Right hindlimb (tissue), 1 donor: ENCODE measurements around the gene RTEL1.

Source experiments
- DNase-seq: peaks from one replicate; pipeline ENCODE4 v3.0.0-alpha.2; 2018

RTEL1 gene

DNA sequence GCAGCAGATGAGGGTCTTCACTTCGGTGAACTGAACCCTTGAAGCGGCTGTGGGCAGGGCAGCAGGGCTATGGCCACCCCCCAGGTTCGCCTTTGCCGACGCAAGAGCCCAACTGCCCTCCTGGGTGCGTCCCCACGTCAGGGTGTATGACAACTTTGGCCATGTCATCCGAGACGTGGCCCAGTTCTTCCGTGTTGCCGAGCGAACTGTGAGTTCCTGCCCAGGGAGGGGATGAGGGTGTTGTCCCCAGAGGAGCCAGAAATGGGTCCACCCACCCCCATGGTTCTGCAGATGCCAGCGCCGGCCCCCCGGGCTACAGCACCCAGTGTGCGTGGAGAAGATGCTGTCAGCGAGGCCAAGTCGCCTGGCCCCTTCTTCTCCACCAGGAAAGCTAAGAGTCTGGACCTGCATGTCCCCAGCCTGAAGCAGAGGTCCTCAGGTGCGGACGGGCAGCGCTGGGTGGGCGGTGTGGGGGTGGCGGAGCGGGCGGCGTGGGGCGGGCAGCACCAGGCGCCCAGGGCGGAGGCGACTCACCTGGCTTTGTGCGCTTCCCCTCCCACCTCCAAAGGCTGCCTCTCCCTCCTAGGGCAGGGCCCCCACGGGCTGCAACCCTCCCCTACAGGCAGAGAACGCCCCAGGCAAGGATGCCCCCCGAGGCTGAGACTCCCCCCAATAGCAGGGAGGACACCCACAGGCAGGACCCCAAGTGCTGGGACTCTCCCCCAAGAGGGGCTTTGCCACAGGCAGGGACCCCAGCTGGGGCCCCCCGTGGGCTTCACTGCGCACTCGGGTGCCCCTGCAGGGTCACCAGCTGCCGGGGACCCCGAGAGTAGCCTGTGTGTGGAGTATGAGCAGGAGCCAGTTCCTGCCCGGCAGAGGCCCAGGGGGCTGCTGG lies 32.1 kb downstream of the RTEL1 start:
- no peak for DNase-seq

DNA sequence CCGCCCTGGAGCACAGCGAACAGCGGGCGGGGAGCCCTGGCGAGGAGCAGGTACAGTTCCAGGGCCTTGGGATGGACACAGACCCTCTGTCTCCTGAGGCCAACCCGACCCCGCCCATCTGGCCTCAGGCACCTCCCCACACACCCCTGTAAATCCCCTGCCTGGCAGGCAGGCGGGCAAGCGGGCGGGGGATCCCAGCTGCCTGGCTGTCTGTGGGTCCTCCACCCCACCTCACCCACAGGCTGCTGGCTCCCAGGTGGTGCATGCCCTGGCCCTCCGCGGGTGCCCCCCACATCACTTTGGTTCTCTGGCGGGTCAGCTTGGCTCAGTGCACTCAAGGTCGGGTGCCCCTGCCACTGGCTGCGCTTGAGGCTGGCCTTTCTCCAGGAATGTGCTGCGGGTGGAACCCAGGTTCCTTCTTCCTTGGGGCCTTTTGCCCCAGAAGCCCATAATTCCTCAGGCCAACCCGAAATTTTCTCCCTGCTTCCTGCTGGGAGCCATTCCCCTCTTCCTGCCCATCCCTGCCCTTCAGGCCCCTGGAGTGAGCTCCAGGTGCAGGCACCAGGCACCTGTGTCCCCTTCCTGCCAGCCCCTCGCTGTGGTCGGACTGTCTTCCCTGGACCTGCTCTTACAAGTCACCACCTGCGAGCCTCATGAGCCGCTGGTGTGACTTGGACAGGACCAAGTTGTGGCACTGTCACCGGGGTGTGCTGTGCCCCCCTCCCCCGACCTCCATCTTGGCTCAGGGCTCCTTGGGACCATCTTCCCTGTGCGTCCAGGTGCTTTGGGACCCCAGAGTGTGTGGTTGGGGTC lies 33.0 kb downstream of the RTEL1 start:
- DNase-seq = no peak

DNA sequence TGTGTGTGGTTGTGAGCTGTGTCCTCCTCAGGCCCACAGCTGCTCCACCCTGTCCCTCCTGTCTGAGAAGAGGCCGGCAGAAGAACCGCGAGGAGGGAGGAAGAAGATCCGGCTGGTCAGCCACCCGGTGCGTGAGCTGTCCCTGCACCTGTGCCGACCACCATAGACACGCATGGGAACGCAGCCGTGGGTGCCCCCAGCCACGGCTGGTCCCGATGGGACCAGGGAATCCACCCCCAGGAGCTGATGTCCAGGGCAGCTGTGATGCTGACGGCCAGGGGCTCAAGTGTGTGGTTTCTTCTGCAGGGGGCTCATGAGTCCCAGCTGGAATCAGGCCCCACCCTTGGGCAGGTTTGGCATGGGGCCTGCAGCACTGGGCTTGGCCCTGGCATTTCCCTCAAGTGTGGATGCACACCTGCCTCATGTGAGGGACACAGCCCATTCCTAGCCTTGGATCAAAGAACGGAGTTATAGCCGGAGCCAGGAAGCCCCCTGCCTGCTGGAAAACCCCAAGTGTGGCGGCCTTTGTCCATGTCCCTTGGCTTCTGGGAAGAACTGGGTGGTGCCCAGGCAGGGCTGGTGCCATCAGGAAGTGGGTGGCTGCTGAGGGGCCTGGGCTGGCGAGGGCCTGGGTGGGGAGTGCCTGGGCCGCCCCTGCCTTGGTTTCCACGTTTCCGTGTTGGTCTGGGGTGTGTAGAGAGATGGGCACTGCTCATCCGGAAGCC lies 33.8 kb downstream of the RTEL1 start:
- DNase-seq = no peak

DNA sequence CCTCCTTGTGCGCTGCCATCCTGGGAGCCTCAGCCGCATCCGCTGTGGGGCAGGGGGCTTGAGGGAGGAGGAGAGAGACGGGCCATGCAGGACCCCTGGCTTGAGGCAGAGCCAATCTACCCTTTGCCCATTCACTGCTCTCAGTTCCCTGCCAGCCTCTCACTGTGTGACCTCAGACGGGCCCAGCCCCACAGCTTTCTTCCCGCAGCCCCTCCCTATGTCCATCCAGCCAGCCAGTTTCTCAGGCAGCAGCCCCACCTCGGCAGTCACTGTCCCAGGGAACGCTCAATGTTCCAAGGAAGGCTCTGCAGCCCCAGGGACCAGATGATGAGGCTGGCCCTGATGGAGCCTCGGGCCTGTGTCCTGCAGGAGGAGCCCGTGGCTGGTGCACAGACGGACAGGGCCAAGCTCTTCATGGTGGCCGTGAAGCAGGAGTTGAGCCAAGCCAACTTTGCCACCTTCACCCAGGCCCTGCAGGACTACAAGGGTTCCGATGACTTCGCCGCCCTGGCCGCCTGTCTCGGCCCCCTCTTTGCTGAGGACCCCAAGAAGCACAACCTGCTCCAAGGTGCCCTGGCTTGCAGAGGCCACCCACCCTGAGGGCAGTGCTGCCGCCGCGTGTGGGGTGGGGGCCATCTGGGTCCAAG lies 34.4 kb downstream of the RTEL1 start:
- peak; percentile 36 for DNase-seq

DNA sequence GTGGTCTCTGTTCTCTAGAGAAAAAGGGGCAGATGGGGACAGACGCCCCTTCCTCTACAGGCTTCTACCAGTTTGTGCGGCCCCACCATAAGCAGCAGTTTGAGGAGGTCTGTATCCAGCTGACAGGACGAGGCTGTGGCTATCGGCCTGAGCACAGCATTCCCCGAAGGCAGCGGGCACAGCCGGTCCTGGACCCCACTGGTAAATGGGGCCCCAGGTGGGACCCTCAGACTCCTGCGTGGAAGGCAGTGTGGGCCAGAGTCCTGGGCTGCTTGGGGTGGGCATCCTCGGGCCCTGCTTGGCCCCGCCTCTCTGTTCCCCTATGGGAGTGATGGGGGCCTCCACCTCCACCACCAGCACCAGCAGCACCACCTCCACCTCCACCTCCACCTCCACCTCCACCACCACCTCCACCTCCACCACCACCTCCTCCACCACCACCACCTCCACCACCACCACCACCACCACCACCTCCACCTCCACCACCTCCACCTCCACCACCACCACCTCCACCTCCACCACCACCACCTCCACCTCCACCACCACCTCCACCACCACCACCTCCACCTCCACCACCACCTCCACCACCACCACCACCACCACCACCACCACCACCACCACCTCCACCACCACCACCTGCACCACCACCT lies 35.1 kb downstream of the RTEL1 start:
- DNase-seq = peak; percentile 43

DNA sequence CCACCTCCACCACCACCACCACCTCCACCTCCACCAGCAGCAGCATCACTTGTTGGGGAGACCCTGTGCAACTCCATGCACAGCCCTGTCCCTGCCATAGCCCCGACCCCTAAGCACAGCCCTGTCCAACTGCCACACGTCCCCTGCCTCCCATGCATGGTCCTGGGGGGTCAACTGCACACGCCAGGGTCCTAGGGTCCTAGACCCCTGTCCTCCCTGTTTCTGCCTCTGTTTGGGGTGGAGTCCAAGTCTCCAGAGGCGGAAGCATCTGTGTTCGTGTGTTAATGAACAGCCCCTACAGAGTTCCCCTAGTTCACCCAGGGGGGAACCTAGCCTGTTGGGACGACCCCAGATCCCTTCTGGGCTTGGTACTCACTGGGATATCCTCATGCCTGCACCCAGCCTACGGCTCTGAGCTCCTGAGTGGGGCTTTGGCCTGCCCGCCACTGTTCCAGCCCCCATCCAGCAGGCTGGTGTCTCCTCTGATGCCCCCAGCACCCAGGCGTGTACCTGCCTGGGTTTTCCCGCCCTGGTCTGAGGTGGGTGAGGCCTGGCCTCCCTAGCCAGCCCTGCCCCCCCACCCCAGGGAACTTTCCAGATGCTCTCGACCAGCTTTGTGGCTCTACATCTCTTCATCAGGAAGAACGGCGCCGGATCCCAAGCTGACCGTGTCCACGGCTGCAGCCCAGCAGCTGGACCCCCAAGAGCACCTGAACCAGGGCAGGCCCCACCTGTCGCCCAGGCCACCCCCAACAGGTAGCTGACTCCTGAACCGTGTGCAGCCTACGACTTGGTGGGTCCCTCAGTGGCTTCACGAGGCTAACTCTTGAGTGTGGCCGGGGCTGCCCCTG lies 35.8 kb downstream of the RTEL1 start:
- DNase-seq = peak; percentile 21

DNA sequence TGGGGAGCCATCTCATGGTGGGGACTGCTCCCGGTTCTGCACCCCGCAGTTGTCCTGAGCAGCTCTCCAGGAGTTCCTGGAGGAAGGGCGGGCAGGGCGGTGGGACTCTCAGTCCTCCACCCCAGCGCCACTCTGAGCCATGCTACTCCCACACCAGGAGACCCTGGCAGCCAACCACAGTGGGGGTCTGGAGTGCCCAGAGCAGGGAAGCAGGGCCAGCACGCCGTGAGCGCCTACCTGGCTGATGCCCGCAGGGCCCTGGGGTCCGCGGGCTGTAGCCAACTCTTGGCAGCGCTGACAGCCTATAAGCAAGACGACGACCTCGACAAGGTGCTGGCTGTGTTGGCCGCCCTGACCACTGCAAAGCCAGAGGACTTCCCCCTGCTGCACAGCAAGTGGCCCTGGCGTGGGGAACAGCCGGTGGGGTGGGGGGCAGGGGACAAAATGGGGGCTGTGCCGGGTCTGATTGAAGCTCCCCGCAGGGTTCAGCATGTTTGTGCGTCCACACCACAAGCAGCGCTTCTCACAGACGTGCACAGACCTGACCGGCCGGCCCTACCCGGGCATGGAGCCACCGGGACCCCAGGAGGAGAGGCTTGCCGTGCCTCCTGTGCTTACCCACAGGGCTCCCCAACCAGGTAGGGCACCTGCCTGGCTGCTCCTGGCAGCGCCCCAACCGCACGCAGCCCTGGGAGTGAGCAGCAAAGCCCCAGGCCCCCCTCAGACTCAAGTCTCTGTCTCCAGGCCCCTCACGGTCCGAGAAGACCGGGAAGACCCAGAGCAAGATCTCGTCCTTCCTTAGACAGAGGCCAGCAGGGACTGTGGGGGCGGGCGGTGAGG lies 36.7 kb downstream of the RTEL1 start:
- DNase-seq = peak; percentile 25

DNA sequence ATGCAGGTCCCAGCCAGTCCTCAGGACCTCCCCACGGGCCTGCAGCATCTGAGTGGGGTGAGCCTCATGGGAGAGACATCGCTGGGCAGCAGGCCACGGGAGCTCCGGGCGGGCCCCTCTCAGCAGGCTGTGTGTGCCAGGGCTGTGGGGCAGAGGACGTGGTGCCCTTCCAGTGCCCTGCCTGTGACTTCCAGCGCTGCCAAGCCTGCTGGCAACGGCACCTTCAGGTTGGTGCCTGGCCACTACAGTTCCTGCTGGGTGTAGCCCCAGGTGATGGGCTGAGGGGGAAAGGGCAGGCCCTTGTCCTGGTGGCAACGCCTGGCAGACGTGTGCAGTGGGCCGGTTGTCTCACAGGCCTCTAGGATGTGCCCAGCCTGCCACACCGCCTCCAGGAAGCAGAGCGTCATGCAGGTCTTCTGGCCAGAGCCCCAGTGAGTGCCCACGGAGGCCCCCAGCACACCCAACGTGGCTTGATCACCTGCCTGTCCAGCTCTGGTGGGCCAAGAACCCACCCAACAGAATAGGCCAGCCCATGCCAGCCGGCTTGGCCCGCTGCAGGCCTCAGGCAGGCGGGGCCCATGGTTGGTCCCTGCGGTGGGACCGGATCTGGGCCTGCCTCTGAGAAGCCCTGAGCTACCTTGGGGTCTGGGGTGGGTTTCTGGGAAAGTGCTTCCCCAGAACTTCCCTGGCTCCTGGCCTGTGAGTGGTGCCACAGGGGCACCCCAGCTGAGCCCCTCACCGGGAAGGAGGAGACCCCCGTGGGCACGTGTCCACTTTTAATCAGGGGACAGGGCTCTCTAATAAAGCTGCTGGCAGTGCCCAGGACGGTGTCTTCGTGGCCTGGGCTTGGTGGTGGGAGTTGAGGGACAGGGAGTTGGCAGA lies 37.6 kb downstream of the RTEL1 start:
- peak; percentile 24 for DNase-seq

DNA sequence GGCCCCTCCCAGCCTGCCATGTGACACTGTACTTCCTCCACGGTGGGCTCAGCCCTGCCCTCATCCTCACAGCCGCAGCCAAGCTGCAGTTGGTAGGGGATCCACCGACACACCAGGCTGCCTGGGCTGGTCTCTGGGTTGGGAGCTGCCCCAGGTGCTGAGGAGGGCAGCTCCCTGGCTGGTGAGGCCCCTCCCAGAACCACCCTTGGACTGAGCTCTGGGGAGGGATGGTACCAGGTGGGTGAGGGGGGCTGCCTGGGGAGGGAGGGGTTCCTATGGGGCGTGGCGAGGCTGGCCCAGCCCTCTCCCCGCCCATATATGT lies 38.2 kb downstream of the RTEL1 start:
- peak; percentile 45 for DNase-seq

DNA sequence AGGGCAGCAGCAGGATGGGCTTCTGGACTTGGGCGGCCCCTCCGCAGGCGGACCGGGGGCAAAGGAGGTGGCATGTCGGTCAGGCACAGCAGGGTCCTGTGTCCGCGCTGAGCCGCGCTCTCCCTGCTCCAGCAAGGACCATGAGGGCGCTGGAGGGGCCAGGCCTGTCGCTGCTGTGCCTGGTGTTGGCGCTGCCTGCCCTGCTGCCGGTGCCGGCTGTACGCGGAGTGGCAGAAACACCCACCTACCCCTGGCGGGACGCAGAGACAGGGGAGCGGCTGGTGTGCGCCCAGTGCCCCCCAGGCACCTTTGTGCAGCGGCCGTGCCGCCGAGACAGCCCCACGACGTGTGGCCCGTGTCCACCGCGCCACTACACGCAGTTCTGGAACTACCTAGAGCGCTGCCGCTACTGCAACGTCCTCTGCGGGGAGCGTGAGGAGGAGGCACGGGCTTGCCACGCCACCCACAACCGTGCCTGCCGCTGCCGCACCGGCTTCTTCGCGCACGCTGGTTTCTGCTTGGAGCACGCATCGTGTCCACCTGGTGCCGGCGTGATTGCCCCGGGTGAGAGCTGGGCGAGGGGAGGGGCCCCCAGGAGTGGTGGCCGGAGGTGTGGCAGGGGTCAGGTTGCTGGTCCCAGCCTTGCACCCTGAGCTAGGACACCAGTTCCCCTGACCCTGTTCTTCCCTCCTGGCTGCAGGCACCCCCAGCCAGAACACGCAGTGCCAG lies 38.7 kb downstream of the RTEL1 start, which contains the start of gene TNFRSF6B:
Gene TNFRSF6B, plus strand, starts transcription at position 25 of the 729 bp plus-strand sequence. Its CDS starts 116 bp downstream, at position 141.
- DNase-seq = no peak

DNA sequence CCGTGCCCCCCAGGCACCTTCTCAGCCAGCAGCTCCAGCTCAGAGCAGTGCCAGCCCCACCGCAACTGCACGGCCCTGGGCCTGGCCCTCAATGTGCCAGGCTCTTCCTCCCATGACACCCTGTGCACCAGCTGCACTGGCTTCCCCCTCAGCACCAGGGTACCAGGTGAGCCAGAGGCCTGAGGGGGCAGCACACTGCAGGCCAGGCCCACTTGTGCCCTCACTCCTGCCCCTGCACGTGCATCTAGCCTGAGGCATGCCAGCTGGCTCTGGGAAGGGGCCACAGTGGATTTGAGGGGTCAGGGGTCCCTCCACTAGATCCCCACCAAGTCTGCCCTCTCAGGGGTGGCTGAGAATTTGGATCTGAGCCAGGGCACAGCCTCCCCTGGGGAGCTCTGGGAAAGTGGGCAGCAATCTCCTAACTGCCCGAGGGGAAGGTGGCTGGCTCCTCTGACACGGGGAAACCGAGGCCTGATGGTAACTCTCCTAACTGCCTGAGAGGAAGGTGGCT lies 39.3 kb downstream of the RTEL1 start:
- DNase-seq = peak; percentile 57

DNA sequence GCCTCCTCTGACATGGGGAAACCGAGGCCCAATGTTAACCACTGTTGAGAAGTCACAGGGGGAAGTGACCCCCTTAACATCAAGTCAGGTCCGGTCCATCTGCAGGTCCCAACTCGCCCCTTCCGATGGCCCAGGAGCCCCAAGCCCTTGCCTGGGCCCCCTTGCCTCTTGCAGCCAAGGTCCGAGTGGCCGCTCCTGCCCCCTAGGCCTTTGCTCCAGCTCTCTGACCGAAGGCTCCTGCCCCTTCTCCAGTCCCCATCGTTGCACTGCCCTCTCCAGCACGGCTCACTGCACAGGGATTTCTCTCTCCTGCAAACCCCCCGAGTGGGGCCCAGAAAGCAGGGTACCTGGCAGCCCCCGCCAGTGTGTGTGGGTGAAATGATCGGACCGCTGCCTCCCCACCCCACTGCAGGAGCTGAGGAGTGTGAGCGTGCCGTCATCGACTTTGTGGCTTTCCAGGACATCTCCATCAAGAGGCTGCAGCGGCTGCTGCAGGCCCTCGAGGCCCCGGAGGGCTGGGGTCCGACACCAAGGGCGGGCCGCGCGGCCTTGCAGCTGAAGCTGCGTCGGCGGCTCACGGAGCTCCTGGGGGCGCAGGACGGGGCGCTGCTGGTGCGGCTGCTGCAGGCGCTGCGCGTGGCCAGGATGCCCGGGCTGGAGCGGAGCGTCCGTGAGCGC lies 39.9 kb downstream of the RTEL1 start:
- DNase-seq = peak; percentile 28

DNA sequence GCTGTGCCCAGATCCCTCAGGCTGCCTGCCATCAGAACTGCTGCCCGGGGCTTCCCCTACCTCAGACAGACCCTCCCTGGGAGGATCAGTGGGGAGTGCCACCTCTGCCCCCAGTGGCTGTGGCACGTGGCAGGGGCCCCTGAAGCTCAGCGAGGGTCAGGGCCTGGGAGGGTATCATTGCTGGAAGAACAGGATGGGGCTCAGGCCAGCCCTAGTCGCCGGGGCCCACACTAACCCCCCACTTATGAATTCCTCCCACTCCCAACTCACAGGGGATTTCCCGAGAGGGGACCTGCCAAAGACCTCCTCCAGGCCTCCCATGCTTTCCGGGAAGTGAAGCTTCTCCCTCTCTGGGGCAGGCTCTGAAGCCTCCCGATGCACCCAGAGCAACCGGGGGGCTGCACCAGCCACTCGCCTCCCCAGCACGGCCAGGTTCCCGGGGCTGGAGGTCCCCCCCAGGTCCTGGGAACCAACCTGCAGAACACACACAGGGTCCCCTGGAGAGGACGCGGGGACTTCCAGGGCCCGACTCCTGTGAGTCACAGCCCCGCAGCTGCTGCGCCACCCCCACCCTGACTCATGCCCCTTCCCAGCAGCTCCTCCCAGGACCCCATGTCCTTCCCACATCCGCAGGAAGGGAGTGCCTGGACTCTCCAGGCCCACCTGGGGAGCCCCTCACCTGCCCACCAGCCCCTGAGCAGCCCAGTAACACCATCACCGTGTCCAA lies 40.8 kb downstream of the RTEL1 start:
- peak; percentile 68 for DNase-seq

DNA sequence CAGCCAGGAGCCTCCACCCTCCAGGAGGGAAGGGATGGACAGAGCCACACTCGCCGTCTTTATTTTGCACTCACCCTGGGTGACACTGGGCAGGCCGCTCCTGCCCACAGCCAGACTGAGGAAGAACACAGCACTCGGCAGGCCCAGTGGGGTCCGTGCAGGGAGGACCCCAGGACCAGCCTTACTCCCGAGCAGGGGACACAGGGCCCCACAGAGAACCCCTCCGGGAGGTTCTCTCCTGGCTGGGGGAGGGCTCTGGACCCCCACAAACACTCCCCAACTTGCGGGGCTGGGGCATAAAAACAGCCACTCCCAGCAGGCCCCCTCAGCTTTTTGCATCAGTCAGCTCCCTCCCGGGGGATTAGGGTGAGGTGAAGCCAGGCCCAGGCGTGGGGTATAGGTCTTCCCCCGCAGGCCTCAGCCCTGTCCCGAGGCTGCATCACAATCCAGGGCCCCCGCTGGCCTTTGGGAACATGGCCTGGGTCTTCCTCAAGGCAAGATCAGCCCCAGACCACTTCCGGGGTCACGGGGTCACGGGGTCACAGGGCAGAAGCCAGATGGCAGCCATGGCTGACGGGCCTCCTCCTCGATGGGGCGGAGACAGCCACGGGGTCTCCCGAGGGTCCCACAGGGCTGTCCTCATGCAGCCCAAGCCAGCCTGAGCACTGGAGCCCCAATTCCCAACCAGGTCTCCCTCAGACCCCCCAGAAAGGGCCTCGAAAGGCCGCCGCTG lies 41.5 kb downstream of the RTEL1 start:
- DNase-seq = peak; percentile 35

DNA sequence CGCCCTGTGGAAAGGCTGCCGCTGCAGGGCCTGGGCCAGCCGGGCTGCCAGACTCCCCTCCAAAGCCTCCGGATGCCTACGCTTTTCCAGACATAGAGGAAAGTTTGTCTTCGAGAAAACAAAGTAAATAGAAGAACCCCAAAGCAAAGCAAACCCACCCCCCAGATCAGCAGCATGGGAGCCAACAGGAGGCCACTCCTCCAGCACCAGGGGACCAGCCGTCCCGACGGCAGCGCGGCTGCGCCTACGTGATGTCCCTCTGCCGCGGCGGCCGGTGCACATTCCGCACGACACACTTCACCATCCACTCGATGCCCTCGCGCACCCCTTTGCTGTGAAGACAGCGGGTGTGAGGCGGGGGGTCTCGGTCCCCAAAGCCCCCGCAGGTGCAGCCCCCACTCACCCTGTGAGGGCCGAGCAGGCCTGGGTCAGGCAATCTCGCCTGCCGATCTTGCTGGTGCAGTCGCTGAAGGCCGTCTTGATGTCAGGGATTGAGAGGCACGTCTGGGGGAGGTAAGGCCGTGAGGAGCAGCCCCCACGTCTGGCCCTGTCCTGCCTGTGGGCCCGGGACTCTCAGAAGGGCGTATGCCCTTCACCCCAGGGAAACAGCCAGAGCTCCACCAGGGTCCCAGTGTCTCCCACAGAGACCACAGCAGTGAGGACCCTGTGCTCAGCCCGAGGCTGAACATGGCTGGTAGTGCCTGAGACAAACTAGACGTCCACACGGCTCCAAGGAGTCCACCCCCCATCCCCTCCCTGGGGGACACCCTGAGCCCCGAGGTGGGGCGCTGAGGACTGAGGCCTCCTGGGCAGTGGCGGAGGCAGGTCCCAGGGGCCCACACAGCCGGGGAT lies 42.3 kb downstream of the RTEL1 start:
- DNase-seq = peak; percentile 28
